MM.1S (cell line): ENCODE measurements around the gene HOXC13.

ENCODE experiments used
- EZH2 ChIP-seq: fragments of 300-600 bp; sonication (generic); optimal IDR thresholded peaks from 2 replicates; pipeline ENCODE3; 2017; ENCODE audit warnings: low read depth, mild to moderate bottlenecking, antibody characterized with exemption, low read length, mixed read lengths
- EZH2phosphoT487 ChIP-seq: fragments of 300-600 bp; sonication (generic); IDR thresholded peaks from 2 replicates; pipeline ENCODE4 v1.6.1; 2018; ENCODE audit warnings: antibody characterized with exemption, low read length
- TF ChIP-seq, protein P1 (sequence below): fragments of 300-600 bp; sonication (generic); IDR thresholded peaks from 2 replicates; pipeline ENCODE4 v1.5.1; 2016; ENCODE audit warnings: antibody characterized with exemption, low read length, mixed read lengths

- TF ChIP-seq, protein P1, sequence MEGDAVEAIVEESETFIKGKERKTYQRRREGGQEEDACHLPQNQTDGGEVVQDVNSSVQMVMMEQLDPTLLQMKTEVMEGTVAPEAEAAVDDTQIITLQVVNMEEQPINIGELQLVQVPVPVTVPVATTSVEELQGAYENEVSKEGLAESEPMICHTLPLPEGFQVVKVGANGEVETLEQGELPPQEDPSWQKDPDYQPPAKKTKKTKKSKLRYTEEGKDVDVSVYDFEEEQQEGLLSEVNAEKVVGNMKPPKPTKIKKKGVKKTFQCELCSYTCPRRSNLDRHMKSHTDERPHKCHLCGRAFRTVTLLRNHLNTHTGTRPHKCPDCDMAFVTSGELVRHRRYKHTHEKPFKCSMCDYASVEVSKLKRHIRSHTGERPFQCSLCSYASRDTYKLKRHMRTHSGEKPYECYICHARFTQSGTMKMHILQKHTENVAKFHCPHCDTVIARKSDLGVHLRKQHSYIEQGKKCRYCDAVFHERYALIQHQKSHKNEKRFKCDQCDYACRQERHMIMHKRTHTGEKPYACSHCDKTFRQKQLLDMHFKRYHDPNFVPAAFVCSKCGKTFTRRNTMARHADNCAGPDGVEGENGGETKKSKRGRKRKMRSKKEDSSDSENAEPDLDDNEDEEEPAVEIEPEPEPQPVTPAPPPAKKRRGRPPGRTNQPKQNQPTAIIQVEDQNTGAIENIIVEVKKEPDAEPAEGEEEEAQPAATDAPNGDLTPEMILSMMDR: no peak
- TF ChIP-seq EZH2phosphoT487 (no peak), EZH2 (no peak)
Measured at GRCh38 chr12:53949631-53950436, 11.2 kb downstream of the HOXC13 start.
